SK-N-SH treated with all-trans-retinoic acid at 6 μM for 48 hours (cell line): Measurements from ENCODE around the gene PIGS.

ENCODE experiments used
- ATAC-seq: fragments of 200-7000 bp; cut with Tn5 transposase; 3 replicates; pipeline ENCODE4 v1.9.1; 2020; ENCODE audit warnings: mild to moderate bottlenecking, moderate library complexity
- ARNTL ChIP-seq: fragments of 450-650 bp; formaldehyde crosslinking; IDR thresholded peaks from 2 replicates; pipeline ENCODE4 v1.5.0; 2020; ENCODE audit warnings: low read depth, mild to moderate bottlenecking, moderate library complexity, borderline replicate concordance
- BACH2 ChIP-seq: fragments of 250-450 bp; sonication (Bioruptor Pico); IDR thresholded peaks from 2 replicates; pipeline ENCODE4 v1.9.0; 2021; ENCODE audit warnings: mild to moderate bottlenecking, borderline replicate concordance
- CSDC2 ChIP-seq: fragments of 250-450 bp; sonication (Bioruptor Pico); IDR thresholded peaks from 2 replicates; pipeline ENCODE4 v1.5.0; 2020; ENCODE audit warnings: mild to moderate bottlenecking, moderate library complexity
- GLIS3 ChIP-seq: fragments of 250-450 bp; sonication (Bioruptor Pico); IDR thresholded peaks from 2 replicates; pipeline ENCODE4 v1.5.0; 2020; ENCODE audit warnings: mild to moderate bottlenecking, moderate library complexity
- ISL1 ChIP-seq: fragments of 250-450 bp; sonication (Bioruptor Pico); IDR thresholded peaks from 2 replicates; pipeline ENCODE4 v2.1.2; 2022; ENCODE audit warnings: mild to moderate bottlenecking, moderate library complexity
- OSR1 ChIP-seq: fragments of 250-450 bp; sonication (Bioruptor Pico); IDR thresholded peaks from 2 replicates; pipeline ENCODE4 v1.8.0; 2022; ENCODE audit warnings: moderate library complexity, mild to moderate bottlenecking, inconsistent platforms
- POU6F1 ChIP-seq: fragments of 250-450 bp; sonication (Bioruptor Pico); IDR thresholded peaks from 2 replicates; pipeline ENCODE4 v1.8.0; 2021; ENCODE audit warnings: low read depth, mild to moderate bottlenecking, moderate library complexity, borderline replicate concordance
- PPARA ChIP-seq: fragments of 250-450 bp; sonication (Bioruptor Pico); IDR thresholded peaks from 2 replicates; pipeline ENCODE4 v1.5.0; 2020; ENCODE audit warnings: mild to moderate bottlenecking, borderline replicate concordance
- RARB ChIP-seq: fragments of 250-450 bp; sonication (Bioruptor Pico); IDR thresholded peaks from 2 replicates; pipeline ENCODE4 v1.8.0; 2021; ENCODE audit warnings: mild to moderate bottlenecking, moderate library complexity
- TOX ChIP-seq: fragments of 250-450 bp; sonication (Bioruptor Pico); IDR thresholded peaks from 2 replicates; pipeline ENCODE4 v1.8.0; 2021; ENCODE audit warnings: mild to moderate bottlenecking, moderate library complexity, borderline replicate concordance
- ZC3H10 ChIP-seq: fragments of 250-450 bp; sonication (Bioruptor Pico); IDR thresholded peaks from 2 replicates; pipeline ENCODE4 v1.5.1; 2021; ENCODE audit warnings: mild to moderate bottlenecking, moderate library complexity
- ZFP30 ChIP-seq: fragments of 450-650 bp; formaldehyde crosslinking; IDR thresholded peaks from 2 replicates; pipeline ENCODE4 v1.5.0; 2022; ENCODE audit warnings: mild to moderate bottlenecking, moderate library complexity
- ZNF565 ChIP-seq: fragments of 450-650 bp; formaldehyde crosslinking; conservative IDR thresholded peaks from 2 replicates; pipeline ENCODE4 v1.5.0; 2020; ENCODE audit warnings: low read depth, mild to moderate bottlenecking, moderate library complexity
- ZNF8 ChIP-seq: fragments of 450-650 bp; formaldehyde crosslinking; IDR thresholded peaks from 2 replicates; pipeline ENCODE4 v1.5.0; 2020; ENCODE audit warnings: mild to moderate bottlenecking, moderate library complexity
- TF ChIP-seq, protein P1 (sequence below): fragments of 250-450 bp; sonication (Bioruptor Pico); IDR thresholded peaks from 2 replicates; pipeline ENCODE4 v1.5.1; 2021; ENCODE audit warnings: mild to moderate bottlenecking, moderate library complexity
- TF ChIP-seq, protein P2 (sequence below): fragments of 250-450 bp; sonication (Bioruptor Pico); IDR thresholded peaks from 2 replicates; pipeline ENCODE4 v1.8.0; 2020; ENCODE audit warnings: mild to moderate bottlenecking, moderate library complexity, borderline replicate concordance
- TF ChIP-seq, protein P3 (sequence below): fragments of 250-450 bp; sonication (Bioruptor Pico); IDR thresholded peaks from 2 replicates; pipeline ENCODE4 v1.5.1; 2020; ENCODE audit warnings: low read depth, mild to moderate bottlenecking, moderate library complexity
- TF ChIP-seq, protein P4 (sequence below): fragments of 250-450 bp; sonication (Bioruptor Pico); IDR thresholded peaks from 2 replicates; pipeline ENCODE4 v1.5.0; 2020; ENCODE audit warnings: mild to moderate bottlenecking, moderate library complexity

Gene PIGS

GRCh38 chr17:28524476-28525424 is 46.6 kb downstream of the PIGS start:
- no peak for ATAC-seq
- TF ChIP-seq, protein P1, sequence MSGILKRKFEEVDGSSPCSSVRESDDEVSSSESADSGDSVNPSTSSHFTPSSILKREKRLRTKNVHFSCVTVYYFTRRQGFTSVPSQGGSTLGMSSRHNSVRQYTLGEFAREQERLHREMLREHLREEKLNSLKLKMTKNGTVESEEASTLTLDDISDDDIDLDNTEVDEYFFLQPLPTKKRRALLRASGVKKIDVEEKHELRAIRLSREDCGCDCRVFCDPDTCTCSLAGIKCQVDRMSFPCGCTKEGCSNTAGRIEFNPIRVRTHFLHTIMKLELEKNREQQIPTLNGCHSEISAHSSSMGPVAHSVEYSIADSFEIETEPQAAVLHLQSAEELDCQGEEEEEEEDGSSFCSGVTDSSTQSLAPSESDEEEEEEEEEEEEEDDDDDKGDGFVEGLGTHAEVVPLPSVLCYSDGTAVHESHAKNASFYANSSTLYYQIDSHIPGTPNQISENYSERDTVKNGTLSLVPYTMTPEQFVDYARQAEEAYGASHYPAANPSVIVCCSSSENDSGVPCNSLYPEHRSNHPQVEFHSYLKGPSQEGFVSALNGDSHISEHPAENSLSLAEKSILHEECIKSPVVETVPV (CRISPR knock-in tag) = no peak
- TF ChIP-seq, protein P2, sequence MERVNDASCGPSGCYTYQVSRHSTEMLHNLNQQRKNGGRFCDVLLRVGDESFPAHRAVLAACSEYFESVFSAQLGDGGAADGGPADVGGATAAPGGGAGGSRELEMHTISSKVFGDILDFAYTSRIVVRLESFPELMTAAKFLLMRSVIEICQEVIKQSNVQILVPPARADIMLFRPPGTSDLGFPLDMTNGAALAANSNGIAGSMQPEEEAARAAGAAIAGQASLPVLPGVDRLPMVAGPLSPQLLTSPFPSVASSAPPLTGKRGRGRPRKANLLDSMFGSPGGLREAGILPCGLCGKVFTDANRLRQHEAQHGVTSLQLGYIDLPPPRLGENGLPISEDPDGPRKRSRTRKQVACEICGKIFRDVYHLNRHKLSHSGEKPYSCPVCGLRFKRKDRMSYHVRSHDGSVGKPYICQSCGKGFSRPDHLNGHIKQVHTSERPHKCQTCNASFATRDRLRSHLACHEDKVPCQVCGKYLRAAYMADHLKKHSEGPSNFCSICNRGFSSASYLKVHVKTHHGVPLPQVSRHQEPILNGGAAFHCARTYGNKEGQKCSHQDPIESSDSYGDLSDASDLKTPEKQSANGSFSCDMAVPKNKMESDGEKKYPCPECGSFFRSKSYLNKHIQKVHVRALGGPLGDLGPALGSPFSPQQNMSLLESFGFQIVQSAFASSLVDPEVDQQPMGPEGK (CRISPR knock-in tag) = no peak
- TF ChIP-seq OSR1 (CRISPR knock-in tag) = no peak
- no peak for TF ChIP-seq GLIS3 (CRISPR knock-in tag)
- no peak for TF ChIP-seq BACH2 (CRISPR knock-in tag)
- TF ChIP-seq ZNF8 = no peak
- no peak for TF ChIP-seq ZC3H10 (CRISPR knock-in tag)
- no peak for TF ChIP-seq PPARA (CRISPR knock-in tag)
- TF ChIP-seq CSDC2 = no peak
- TF ChIP-seq, protein P3, sequence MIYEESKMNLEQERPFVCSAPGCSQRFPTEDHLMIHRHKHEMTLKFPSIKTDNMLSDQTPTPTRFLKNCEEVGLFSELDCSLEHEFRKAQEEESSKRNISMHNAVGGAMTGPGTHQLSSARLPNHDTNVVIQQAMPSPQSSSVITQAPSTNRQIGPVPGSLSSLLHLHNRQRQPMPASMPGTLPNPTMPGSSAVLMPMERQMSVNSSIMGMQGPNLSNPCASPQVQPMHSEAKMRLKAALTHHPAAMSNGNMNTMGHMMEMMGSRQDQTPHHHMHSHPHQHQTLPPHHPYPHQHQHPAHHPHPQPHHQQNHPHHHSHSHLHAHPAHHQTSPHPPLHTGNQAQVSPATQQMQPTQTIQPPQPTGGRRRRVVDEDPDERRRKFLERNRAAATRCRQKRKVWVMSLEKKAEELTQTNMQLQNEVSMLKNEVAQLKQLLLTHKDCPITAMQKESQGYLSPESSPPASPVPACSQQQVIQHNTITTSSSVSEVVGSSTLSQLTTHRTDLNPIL (CRISPR knock-in tag) = no peak
- TF ChIP-seq RARB (CRISPR knock-in tag) = no peak
- TF ChIP-seq, protein P4, sequence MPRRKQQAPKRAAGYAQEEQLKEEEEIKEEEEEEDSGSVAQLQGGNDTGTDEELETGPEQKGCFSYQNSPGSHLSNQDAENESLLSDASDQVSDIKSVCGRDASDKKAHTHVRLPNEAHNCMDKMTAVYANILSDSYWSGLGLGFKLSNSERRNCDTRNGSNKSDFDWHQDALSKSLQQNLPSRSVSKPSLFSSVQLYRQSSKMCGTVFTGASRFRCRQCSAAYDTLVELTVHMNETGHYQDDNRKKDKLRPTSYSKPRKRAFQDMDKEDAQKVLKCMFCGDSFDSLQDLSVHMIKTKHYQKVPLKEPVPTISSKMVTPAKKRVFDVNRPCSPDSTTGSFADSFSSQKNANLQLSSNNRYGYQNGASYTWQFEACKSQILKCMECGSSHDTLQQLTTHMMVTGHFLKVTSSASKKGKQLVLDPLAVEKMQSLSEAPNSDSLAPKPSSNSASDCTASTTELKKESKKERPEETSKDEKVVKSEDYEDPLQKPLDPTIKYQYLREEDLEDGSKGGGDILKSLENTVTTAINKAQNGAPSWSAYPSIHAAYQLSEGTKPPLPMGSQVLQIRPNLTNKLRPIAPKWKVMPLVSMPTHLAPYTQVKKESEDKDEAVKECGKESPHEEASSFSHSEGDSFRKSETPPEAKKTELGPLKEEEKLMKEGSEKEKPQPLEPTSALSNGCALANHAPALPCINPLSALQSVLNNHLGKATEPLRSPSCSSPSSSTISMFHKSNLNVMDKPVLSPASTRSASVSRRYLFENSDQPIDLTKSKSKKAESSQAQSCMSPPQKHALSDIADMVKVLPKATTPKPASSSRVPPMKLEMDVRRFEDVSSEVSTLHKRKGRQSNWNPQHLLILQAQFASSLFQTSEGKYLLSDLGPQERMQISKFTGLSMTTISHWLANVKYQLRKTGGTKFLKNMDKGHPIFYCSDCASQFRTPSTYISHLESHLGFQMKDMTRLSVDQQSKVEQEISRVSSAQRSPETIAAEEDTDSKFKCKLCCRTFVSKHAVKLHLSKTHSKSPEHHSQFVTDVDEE = no peak
- no peak for TF ChIP-seq ISL1 (CRISPR knock-in tag)
- TF ChIP-seq ARNTL (CRISPR knock-in tag) = no peak
- no peak for TF ChIP-seq ZNF565
- TF ChIP-seq ZFP30 (CRISPR knock-in tag) = no peak
- no peak for TF ChIP-seq TOX (CRISPR knock-in tag)
- no peak for TF ChIP-seq POU6F1 (CRISPR knock-in tag)

DNA sequence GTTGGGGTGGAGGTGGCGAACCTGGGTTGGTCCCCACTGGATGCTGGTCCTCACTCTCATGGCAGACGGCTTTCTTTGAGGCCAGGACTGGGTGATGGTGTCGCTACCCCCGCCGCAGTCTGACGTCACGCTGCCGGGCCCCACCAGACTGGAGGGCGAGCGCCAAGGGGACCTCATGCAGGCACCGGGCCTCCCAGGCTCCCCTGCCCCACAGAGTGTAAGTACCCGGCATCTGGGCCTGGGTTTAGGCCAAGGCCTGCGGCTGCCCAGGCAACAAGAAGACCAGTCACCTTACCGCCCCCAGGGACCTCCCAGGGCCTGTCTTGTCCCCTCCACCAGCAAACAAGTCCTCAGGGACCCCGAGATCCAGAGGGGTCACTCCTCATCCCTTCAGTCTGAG is 47.4 kb downstream of the PIGS start:
- no peak for TF ChIP-seq ISL1 (CRISPR knock-in tag)
- no peak for TF ChIP-seq ZC3H10 (CRISPR knock-in tag)
- no peak for TF ChIP-seq RARB (CRISPR knock-in tag)
- no peak for TF ChIP-seq OSR1 (CRISPR knock-in tag)
- TF ChIP-seq PPARA (CRISPR knock-in tag) = no peak
- TF ChIP-seq POU6F1 (CRISPR knock-in tag) = no peak
- no peak for TF ChIP-seq TOX (CRISPR knock-in tag)
- no peak for TF ChIP-seq BACH2 (CRISPR knock-in tag)
- TF ChIP-seq, protein P3 (CRISPR knock-in tag) = no peak
- no peak for ATAC-seq
